Neural cell (in vitro differentiated cells): ENCODE measurements around the gene SELENOH.

ENCODE experiments used
- EZH2 ChIP-seq: fragments of 200-600, 300-800 bp; shearing (Covaris generic), sonication (generic); IDR thresholded peaks from 2 replicates; pipeline ENCODE4 v1.6.1; 2014; ENCODE audit warnings: antibody characterized with exemption, low read length, borderline replicate concordance, mild to moderate bottlenecking; ENCODE audit not compliant: insufficient read depth, poor library complexity, severe bottlenecking
- RAD21 ChIP-seq: fragments of 450-650 bp; conservative IDR thresholded peaks from 2 replicates; pipeline ENCODE4 v1.6.1; 2014; ENCODE audit warnings: antibody characterized with exemption, mild to moderate bottlenecking, moderate library complexity
- SMC3 ChIP-seq: fragments of 450-650 bp; conservative IDR thresholded peaks from 2 replicates; pipeline ENCODE4 v1.6.1; 2014; ENCODE audit warnings: antibody characterized with exemption, mild to moderate bottlenecking, moderate library complexity; ENCODE audit not compliant: poor library complexity
- TF ChIP-seq, protein P1 (sequence below): fragments of 450-650 bp; IDR thresholded peaks from 2 replicates; pipeline ENCODE4 v1.5.1; 2014; ENCODE audit warnings: antibody characterized with exemption, mild to moderate bottlenecking, moderate library complexity; ENCODE audit not compliant: poor library complexity, severe bottlenecking

DNA sequence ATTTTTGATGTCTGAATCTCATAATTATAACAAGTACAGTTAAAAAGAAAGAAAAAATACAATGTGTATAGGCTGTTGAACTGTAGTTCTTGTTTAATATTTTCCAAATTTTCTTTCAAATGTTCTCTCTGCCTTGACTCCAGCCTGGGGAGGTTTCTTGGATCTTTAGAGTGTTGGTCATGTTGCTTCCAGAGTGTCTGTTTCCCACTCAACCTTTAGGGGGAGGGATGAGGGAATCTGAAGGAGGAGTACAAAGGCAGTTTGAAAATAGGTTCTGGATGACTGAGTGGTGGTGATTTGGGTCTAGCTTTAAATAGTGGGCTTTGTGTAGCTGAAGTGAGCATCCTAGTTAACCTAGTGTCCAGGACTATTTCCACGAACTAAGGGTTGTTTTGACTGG lies 22.3 kb downstream of the SELENOH start:
- TF ChIP-seq, protein P1, sequence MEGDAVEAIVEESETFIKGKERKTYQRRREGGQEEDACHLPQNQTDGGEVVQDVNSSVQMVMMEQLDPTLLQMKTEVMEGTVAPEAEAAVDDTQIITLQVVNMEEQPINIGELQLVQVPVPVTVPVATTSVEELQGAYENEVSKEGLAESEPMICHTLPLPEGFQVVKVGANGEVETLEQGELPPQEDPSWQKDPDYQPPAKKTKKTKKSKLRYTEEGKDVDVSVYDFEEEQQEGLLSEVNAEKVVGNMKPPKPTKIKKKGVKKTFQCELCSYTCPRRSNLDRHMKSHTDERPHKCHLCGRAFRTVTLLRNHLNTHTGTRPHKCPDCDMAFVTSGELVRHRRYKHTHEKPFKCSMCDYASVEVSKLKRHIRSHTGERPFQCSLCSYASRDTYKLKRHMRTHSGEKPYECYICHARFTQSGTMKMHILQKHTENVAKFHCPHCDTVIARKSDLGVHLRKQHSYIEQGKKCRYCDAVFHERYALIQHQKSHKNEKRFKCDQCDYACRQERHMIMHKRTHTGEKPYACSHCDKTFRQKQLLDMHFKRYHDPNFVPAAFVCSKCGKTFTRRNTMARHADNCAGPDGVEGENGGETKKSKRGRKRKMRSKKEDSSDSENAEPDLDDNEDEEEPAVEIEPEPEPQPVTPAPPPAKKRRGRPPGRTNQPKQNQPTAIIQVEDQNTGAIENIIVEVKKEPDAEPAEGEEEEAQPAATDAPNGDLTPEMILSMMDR: peak; percentile 60
- TF ChIP-seq SMC3 (peak; percentile 25), RAD21 (peak; percentile 25), EZH2 (no peak)
